Nephron progenitor cell (in vitro differentiated cells): ENCODE data around the gene ANO1.

Experiments used
- DNase-seq: peaks from one replicate; pipeline ENCODE4 v3.0.0; 2021
- H3K27ac Mint-ChIP-seq: 2 replicates; pipeline ENCODE4 v1.8.0; 2021; ENCODE audit warnings: mild to moderate bottlenecking, moderate library complexity, mixed read lengths
- H3K27me3 Mint-ChIP-seq: 2 replicates; pipeline ENCODE4 v1.8.0; 2021; ENCODE audit warnings: mild to moderate bottlenecking, low read depth, mixed read lengths; ENCODE audit not compliant: poor library complexity
- H3K36me3 Mint-ChIP-seq: 2 replicates; pipeline ENCODE4 v1.8.0; 2021; ENCODE audit warnings: low read depth, mixed read lengths
- H3K4me1 Mint-ChIP-seq: 2 replicates; pipeline ENCODE4 v1.8.0; 2021; ENCODE audit warnings: mixed read lengths
- H3K4me3 Mint-ChIP-seq: 2 replicates; pipeline ENCODE4 v1.8.0; 2021; ENCODE audit warnings: mild to moderate bottlenecking, moderate library complexity, mixed read lengths
- H3K9me3 Mint-ChIP-seq: 2 replicates; pipeline ENCODE4 v1.8.0; 2021; ENCODE audit warnings: mild to moderate bottlenecking, moderate library complexity, mixed read lengths
- CTCF ChIP-seq: fragments of 200-600 bp; sonication (generic); IDR thresholded peaks from 2 replicates; pipeline ENCODE4 v1.5.0; 2021; ENCODE audit warnings: antibody characterized with exemption

ANO1 gene

GRCh38 chr11:70183032-70183431 lies 104.9 kb downstream of the ANO1 start:
- no peak for TF ChIP-seq CTCF
- Mint-ChIP-seq H3K4me3 (no peak overlapping the region), H3K4me1 (peaks cover 9% of the 10 kb centered on the region), H3K36me3 (no peaks in the 10 kb centered on the region), H3K9me3 (no peaks in the 10 kb centered on the region), H3K27ac (no peak overlapping the region), H3K27me3 (peaks cover 30% of the 10 kb centered on the region)
- DNase-seq = no peak

GRCh38 chr11:70183483-70184176 lies 105.5 kb downstream of the ANO1 start:
- Mint-ChIP-seq H3K27ac (no peak overlapping the region), H3K9me3 (no peaks in the 10 kb centered on the region), H3K4me1 (peaks cover 3% of the 10 kb centered on the region), H3K27me3 (peaks cover 36% of the 10 kb centered on the region), H3K4me3 (no peak overlapping the region), H3K36me3 (no peaks in the 10 kb centered on the region)
- no peak for DNase-seq
- no peak for TF ChIP-seq CTCF

- H3K27ac Mint-ChIP-seq = no peak overlapping the region
- DNase-seq = no peak
- H3K36me3 Mint-ChIP-seq = no peaks in the 10 kb centered on the region
- no peak overlapping the region for H3K4me3 Mint-ChIP-seq
- TF ChIP-seq CTCF = no peak
- H3K9me3 Mint-ChIP-seq = no peaks in the 10 kb centered on the region
- no peaks in the 10 kb centered on the region for H3K4me1 Mint-ChIP-seq
- peaks cover 43% of the 10 kb centered on the region for H3K27me3 Mint-ChIP-seq
Measured at GRCh38 chr11:70184396-70184795, 106.3 kb downstream of the ANO1 start.

GRCh38 chr11:70185348-70186055 lies 107.4 kb downstream of the ANO1 start:
- H3K4me1 Mint-ChIP-seq = no peaks in the 10 kb centered on the region
- no peak overlapping the region for H3K27ac Mint-ChIP-seq
- DNase-seq = no peak
- no peaks in the 10 kb centered on the region for H3K9me3 Mint-ChIP-seq
- H3K4me3 Mint-ChIP-seq = no peak overlapping the region
- TF ChIP-seq CTCF = no peak
- H3K27me3 Mint-ChIP-seq = peaks cover 39% of the 10 kb centered on the region
- no peaks in the 10 kb centered on the region for H3K36me3 Mint-ChIP-seq

GRCh38 chr11:70186420-70186819 lies 108.3 kb downstream of the ANO1 start:
- no peak for TF ChIP-seq CTCF

GRCh38 chr11:70186936-70187335 lies 108.8 kb downstream of the ANO1 start:
- no peak for DNase-seq
- no peak overlapping the region for H3K4me3 Mint-ChIP-seq
- peaks cover 33% of the 10 kb centered on the region for H3K27me3 Mint-ChIP-seq
- peaks cover 4% of the 10 kb centered on the region for H3K4me1 Mint-ChIP-seq
- no peaks in the 10 kb centered on the region for H3K36me3 Mint-ChIP-seq
- H3K9me3 Mint-ChIP-seq = no peaks in the 10 kb centered on the region
- no peak for TF ChIP-seq CTCF
- no peak overlapping the region for H3K27ac Mint-ChIP-seq

More at GRCh38 chr11:70186420-70186819, 108.3 kb downstream of the ANO1 start:
- H3K4me3 Mint-ChIP-seq = no peak overlapping the region
- no peaks in the 10 kb centered on the region for H3K9me3 Mint-ChIP-seq
- H3K27ac Mint-ChIP-seq = no peak overlapping the region
- peaks cover 3% of the 10 kb centered on the region for H3K4me1 Mint-ChIP-seq
- H3K36me3 Mint-ChIP-seq = no peaks in the 10 kb centered on the region
- H3K27me3 Mint-ChIP-seq = peaks cover 37% of the 10 kb centered on the region
- no peak for DNase-seq
